Measurements from ENCODE around the gene NEUROD2.

NEUROD2 gene

DNA sequence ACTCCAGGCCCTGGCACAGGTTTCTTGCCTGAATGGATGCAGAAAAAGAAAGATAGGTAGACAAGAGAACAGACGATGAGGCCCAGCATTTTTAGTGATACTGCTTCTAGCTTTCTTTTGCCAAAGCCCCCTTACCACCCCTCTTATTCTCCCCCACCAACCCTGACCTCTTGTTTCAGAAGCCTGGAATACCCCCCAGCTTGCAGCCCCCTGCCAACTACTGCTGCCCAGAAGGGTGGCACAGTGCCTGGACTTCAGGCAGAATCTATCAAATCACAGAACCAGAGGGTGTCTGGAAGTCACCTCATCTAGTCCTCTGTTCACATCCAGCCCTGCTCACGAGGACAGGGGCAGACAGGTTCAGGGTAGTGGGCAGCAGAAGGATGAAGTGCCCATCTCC lies 35.6 kb downstream of the NEUROD2 start:
- H3K4me1 ChIP-seq, result peaks cover 5% of the 10 kb centered on the region
- no peak for TF ChIP-seq CTCF (IDR thresholded peaks at IDR 0.05)

DNA sequence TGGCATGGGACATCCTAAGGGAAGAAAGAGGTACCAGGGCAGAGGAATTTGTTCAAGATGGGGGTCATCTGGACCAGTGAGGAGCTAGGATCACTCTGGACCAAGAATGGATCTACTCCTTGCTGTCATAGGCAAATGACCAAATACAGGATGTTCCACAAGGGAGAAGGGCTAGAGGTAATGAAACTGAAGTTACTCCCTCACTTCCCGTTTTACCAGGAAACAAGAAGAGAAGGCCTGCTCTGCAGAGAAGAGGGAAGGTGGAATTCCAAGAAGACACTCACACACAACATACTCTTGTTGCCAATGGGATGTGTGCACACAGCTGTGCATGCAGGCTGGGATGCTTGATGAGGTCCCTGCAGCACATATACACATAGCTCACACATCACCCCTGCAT lies 38.6 kb downstream of the NEUROD2 start:
- Histone ChIP-seq H3K4me1 (peaks cover 4% of the 10 kb centered on the region), H3K9ac (no peak overlapping the region), H3K4me3 (ENCODE audit: low read depth, low read length) (no peak overlapping the region), H3K36me3 (ENCODE audit: control insufficient read depth, insufficient read depth, low read length) (no peaks in the 10 kb centered on the region), H2AFZ (no peak overlapping the region), H3K79me2 (no peaks in the 10 kb centered on the region), H3K9me3 (ENCODE audit: control insufficient read depth, low read length) (no peaks in the 10 kb centered on the region), H3K27me3 (ENCODE audit: control insufficient read depth, insufficient read depth, low read length) (no peaks in the 10 kb centered on the region), H3K4me2 (ENCODE audit: low read length) (no peak overlapping the region), H3K27ac (no peak overlapping the region)
- no peak for TF ChIP-seq CTCF (IDR thresholded peaks at IDR 0.05)

More for the DNA sequence above, 35.6 kb downstream of the NEUROD2 start:
- no peak overlapping the region for H3K9ac ChIP-seq
- H3K4me2 ChIP-seq (ENCODE audit: low read length), result no peak overlapping the region
- H3K4me3 ChIP-seq (ENCODE audit: low read depth, low read length), result no peak overlapping the region
- H3K79me2 ChIP-seq, result no peaks in the 10 kb centered on the region
- H3K36me3 ChIP-seq (ENCODE audit: control insufficient read depth, insufficient read depth, low read length), result no peaks in the 10 kb centered on the region
- H3K27me3 ChIP-seq (ENCODE audit: control insufficient read depth, insufficient read depth, low read length), result no peaks in the 10 kb centered on the region
- H2AFZ ChIP-seq, result no peak overlapping the region
- no peaks in the 10 kb centered on the region for H3K9me3 ChIP-seq (ENCODE audit: control insufficient read depth, low read length)
- no peak overlapping the region for H3K27ac ChIP-seq

- H3K9me3 ChIP-seq (ENCODE audit: control insufficient read depth, low read length), result no peaks in the 10 kb centered on the region
- H3K4me2 ChIP-seq (ENCODE audit: low read length), result no peak overlapping the region
- no peak overlapping the region for H3K9ac ChIP-seq
- no peaks in the 10 kb centered on the region for H3K27me3 ChIP-seq (ENCODE audit: control insufficient read depth, insufficient read depth, low read length)
- no peak overlapping the region for H3K4me3 ChIP-seq (ENCODE audit: low read depth, low read length)
- no peak overlapping the region for H2AFZ ChIP-seq
- H3K36me3 ChIP-seq (ENCODE audit: control insufficient read depth, insufficient read depth, low read length), result no peaks in the 10 kb centered on the region
- H3K4me1 ChIP-seq, result no peaks in the 10 kb centered on the region
- H3K27ac ChIP-seq, result no peak overlapping the region
- H3K79me2 ChIP-seq, result no peaks in the 10 kb centered on the region
- TF ChIP-seq CTCF (IDR thresholded peaks at IDR 0.05), result no peak
Measured at GRCh38 chr17:39568702-39569101, 39.0 kb downstream of the NEUROD2 start.

GRCh38 chr17:39566094-39566850 lies 41.4 kb downstream of the NEUROD2 start:
- Histone ChIP-seq H3K27me3 (ENCODE audit: control insufficient read depth, insufficient read depth, low read length) (no peaks in the 10 kb centered on the region), H2AFZ (no peak overlapping the region), H3K36me3 (ENCODE audit: control insufficient read depth, insufficient read depth, low read length) (no peaks in the 10 kb centered on the region), H3K27ac (no peak overlapping the region), H3K9me3 (ENCODE audit: control insufficient read depth, low read length) (no peaks in the 10 kb centered on the region), H3K4me1 (no peaks in the 10 kb centered on the region), H3K4me2 (ENCODE audit: low read length) (no peak overlapping the region), H3K9ac (no peak overlapping the region), H3K4me3 (ENCODE audit: low read depth, low read length) (no peak overlapping the region), H3K79me2 (no peaks in the 10 kb centered on the region)
- no peak for TF ChIP-seq CTCF (IDR thresholded peaks at IDR 0.05)

All from parathyroid adenoma (tissue), 2 donors.